ENCODE results near the gene LCN9.

- TF ChIP-seq CTCF (conservative IDR thresholded peaks at IDR 0.05 in 1 of 2, IDR thresholded peaks at IDR 0.05 in 1 of 2; ENCODE audit: extremely low read depth in 1 of 2, insufficient read depth in 1 of 2, low read depth in 1 of 2, low read length in 2 of 2): no peak
- TF ChIP-seq EZH2 (IDR thresholded peaks at IDR 0.05; ENCODE audit: borderline replicate concordance, low read length): no peak
Measured at GRCh38 chr9:135664266-135664665, 1.2 kb downstream of the LCN9 start.

Measured in mammary epithelial cell (primary cell).